GM23248 (cell line): ENCODE measurements around the gene NRG3. TPM values are rescaled to one million over a fixed set of nuclear protein-coding genes. Genes with fewer than 3 reads are reported as not detected.

Source experiments
- DNase-seq: peaks from one replicate; pipeline ENCODE4 v3.0.0-alpha.2; 2015
- H2AFZ ChIP-seq: fragments of 200-600 bp; sonication (generic); 2 replicates; pipeline ENCODE4 v1.6.1; 2016; ENCODE audit warnings: antibody characterized with exemption
- H3F3A ChIP-seq: fragments of 200-600 bp; sonication (generic); 2 replicates; pipeline ENCODE4 v1.6.1; 2016; ENCODE audit warnings: mild to moderate bottlenecking, antibody characterized with exemption, mixed run types; ENCODE audit not compliant: insufficient read depth
- H3K27ac ChIP-seq: fragments of 200-600 bp; sonication (generic); 2 replicates; pipeline ENCODE4 v1.5.1; 2016; ENCODE audit warnings: mild to moderate bottlenecking
- H3K27me3 ChIP-seq: fragments of 200-600 bp; sonication (generic); replicated peaks from 2 replicates; pipeline ENCODE4 v1.6.1; 2016; ENCODE audit warnings: mild to moderate bottlenecking; ENCODE audit not compliant: insufficient read depth
- H3K36me3 ChIP-seq: fragments of 200-600 bp; sonication (generic); 2 replicates; pipeline ENCODE4 v1.6.1; 2016; ENCODE audit warnings: low read depth, mild to moderate bottlenecking
- H3K4me1 ChIP-seq: fragments of 200-600 bp; sonication (generic); 2 replicates; pipeline ENCODE4 v1.6.1; 2016; ENCODE audit warnings: mild to moderate bottlenecking; ENCODE audit not compliant: insufficient read depth
- H3K4me2 ChIP-seq: fragments of 200-600 bp; sonication (generic); one replicate; pipeline ENCODE4 v1.6.1; 2016; ENCODE audit warnings: mild to moderate bottlenecking; ENCODE audit not compliant: unreplicated experiment
- H3K4me3 ChIP-seq: fragments of 200-600 bp; sonication (generic); 2 replicates; pipeline ENCODE4 v1.5.1; 2016; ENCODE audit warnings: mild to moderate bottlenecking
- H3K79me2 ChIP-seq: fragments of 200-600 bp; sonication (generic); 2 replicates; pipeline ENCODE4 v1.6.1; 2016; ENCODE audit warnings: mild to moderate bottlenecking; ENCODE audit not compliant: insufficient read depth
- H3K9ac ChIP-seq: fragments of 200-600 bp; sonication (generic); 2 replicates; pipeline ENCODE4 v1.6.1; 2016; ENCODE audit warnings: mild to moderate bottlenecking
- H3K9me2 ChIP-seq: fragments of 200-600 bp; sonication (generic); 2 replicates; pipeline ENCODE4 v1.6.1; 2016; ENCODE audit warnings: mixed run types, mild to moderate bottlenecking, moderate library complexity; ENCODE audit not compliant: insufficient read depth
- H3K9me3 ChIP-seq: fragments of 200-600 bp; sonication (generic); one replicate; pipeline ENCODE4 v1.6.1; 2017; ENCODE audit warnings: low read depth
- H4K20me1 ChIP-seq: fragments of 200-600 bp; sonication (generic); 2 replicates; pipeline ENCODE4 v1.6.0; 2016; ENCODE audit not compliant: insufficient read depth
- EZH2 ChIP-seq: fragments of 200-600 bp; sonication (generic); IDR thresholded peaks from 2 replicates; pipeline ENCODE4 v1.6.1; 2018; ENCODE audit warnings: antibody characterized with exemption, mild to moderate bottlenecking; ENCODE audit not compliant: insufficient read depth, poor library complexity, severe bottlenecking
- EZH2phosphoT487 ChIP-seq: fragments of 200-600 bp; sonication (generic); IDR thresholded peaks from 2 replicates; pipeline ENCODE4 v1.6.1; 2018; ENCODE audit warnings: antibody characterized with exemption, moderate library complexity, mild to moderate bottlenecking, low read depth; ENCODE audit not compliant: insufficient read depth
- WGBS, 2 experiments: methylation state at CpG; one replicate each; pipeline ENCODE4 v1.1.6; 2015 to 2017; ENCODE audit warnings: low lambda C conversion rate in 2 of 2, low coverage in 1 of 2; ENCODE audit errors: missing lambda C conversion rate in 2 of 2; 5-methylcytosine and 5-hydroxymethylcytosine counted together
- in situ Hi-C: fragments of 300-500 bp; cut with MboI; formaldehyde crosslinking; loops from 2 replicates; pipeline ENCODE4 v1.15.0; 2020
- polyA plus RNA-seq: library from polyadenylated mRNA; unstranded; fragments of >200 nt; fragmentation: Nextera tagmentation; extraction: Ambion mirVana; gene quantifications from 2 replicates; pipeline ENCODE4 v1.2.1, GENCODE V29; 2016
- total RNA-seq: library from RNA; depleted of rRNA; stranded (reverse); fragments of >200 nt; shearing (Covaris generic); gene quantifications from 2 replicates; pipeline ENCODE4 v1.2.3, GENCODE V29; 2014

The NRG3 gene
- total and polyA plus RNA-seq, 2 experiments from 2014 or later, result not detected

DNA sequence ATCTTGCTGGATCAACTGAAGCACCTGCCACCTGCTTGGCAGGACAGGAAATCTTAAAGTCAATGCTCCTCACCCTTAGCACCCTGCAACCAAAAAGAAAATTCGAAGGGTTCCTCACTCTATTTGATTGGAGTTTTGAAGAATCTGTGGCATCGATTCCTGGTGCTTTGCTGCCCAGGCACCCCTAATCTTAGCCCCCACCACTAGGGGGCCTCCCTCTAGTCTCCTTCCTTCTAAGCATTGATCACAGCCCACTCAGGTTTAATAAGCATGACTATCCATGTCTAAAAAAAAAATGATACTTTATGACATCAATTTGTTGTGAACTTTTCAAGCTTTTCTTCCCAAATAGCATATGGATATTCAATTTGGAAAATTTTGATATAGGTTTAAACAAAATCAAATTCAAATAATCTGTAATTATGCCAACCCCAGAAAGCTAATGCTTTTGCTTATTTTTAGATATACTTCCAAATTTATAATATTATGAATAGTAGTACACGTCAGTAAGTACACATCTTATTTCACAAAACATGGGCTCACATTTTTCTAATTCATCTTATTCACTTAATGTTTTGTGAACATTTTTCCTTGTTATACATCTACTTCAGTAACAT lies 45.3 kb downstream of the NRG3 start:
- in situ Hi-C loops, result no loop called here
- Histone ChIP-seq H3K27me3 (no peaks in the 10 kb centered on the region), H3K79me2 (no peaks in the 10 kb centered on the region), H3K4me1 (no peaks in the 10 kb centered on the region), H3K9ac (no peak overlapping the region), H3K4me3 (no peak overlapping the region), H3K9me3 (no peaks in the 10 kb centered on the region), H3F3A (no peaks in the 10 kb centered on the region), H2AFZ (no peak overlapping the region), H3K9me2 (no peaks in the 10 kb centered on the region), H3K27ac (no peak overlapping the region), H3K36me3 (no peaks in the 10 kb centered on the region), H4K20me1 (no peaks in the 10 kb centered on the region), H3K4me2 (no peak overlapping the region)
- no peak for DNase-seq
- no peak for TF ChIP-seq EZH2
- no peak for TF ChIP-seq EZH2phosphoT487
- WGBS, 2 experiments, result 29 to 47% methylated on average over 3 of the region's 3 CpGs

DNA sequence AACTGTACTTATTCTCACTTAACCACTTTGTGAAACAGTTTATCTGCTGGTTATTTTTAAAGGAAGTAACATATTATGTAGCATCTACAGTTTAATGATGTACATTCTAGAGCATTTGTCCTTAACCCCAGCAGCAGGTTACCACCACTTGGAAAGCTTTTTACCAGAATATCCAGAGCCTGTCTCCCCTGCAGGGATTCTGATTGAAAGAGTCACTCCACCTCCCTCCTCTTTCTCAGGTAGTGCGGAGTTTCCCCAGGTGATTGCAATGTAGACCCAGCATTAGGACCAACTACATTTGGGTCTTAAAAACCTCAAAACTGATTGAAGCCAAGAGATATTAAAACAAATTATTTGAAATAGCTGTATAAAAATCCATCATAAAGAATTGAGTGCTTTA lies 53.1 kb downstream of the NRG3 start:
- in situ Hi-C loops, result no loop called here
- H3K79me2 ChIP-seq, result no peaks in the 10 kb centered on the region
- H3K9me2 ChIP-seq, result no peaks in the 10 kb centered on the region
- no peaks in the 10 kb centered on the region for H3K4me1 ChIP-seq
- no peak overlapping the region for H2AFZ ChIP-seq
- H3K27ac ChIP-seq, result no peak overlapping the region
- no peaks in the 10 kb centered on the region for H3K36me3 ChIP-seq
- H3K4me2 ChIP-seq, result no peak overlapping the region
- H3K27me3 ChIP-seq, result no peaks in the 10 kb centered on the region
- H3K9me3 ChIP-seq, result no peaks in the 10 kb centered on the region
- no peaks in the 10 kb centered on the region for H4K20me1 ChIP-seq
- no peak overlapping the region for H3K4me3 ChIP-seq
- H3K9ac ChIP-seq, result no peak overlapping the region
- DNase-seq, result no peak
- H3F3A ChIP-seq, result no peaks in the 10 kb centered on the region
- WGBS, 2 experiments, result 52 to 70% methylated on average over 1 of the region's 1 CpG
- TF ChIP-seq EZH2 (no peak), EZH2phosphoT487 (no peak)

DNA sequence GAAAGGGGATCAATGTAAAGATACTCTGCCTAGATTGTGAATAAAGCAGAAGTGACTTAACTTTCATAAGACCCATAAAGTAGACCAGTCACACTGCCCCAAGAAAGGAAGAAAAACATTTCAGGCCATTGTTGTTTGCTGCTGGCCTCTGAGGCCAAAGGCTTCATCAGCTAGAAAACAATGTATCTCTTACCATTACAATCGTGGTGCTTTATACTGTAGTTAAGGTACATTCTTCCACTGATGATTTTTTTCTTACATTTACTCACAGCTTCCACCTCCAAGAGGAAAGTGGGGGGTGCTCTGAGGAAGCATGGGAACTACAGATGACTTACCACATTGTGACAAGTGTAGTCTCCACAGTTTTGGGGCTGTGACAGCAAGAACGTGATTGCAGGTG lies 68.6 kb downstream of the NRG3 start:
- TF ChIP-seq EZH2 (no peak), EZH2phosphoT487 (no peak)
- H2AFZ ChIP-seq, result no peak overlapping the region
- H3K9me3 ChIP-seq, result no peaks in the 10 kb centered on the region
- H3K36me3 ChIP-seq, result no peaks in the 10 kb centered on the region
- H3K9me2 ChIP-seq, result no peaks in the 10 kb centered on the region
- no peaks in the 10 kb centered on the region for H3K4me1 ChIP-seq
- H3K27ac ChIP-seq, result no peak overlapping the region
- H3F3A ChIP-seq, result no peaks in the 10 kb centered on the region
- H3K79me2 ChIP-seq, result no peaks in the 10 kb centered on the region
- no peak overlapping the region for H3K9ac ChIP-seq
- in situ Hi-C loops, result no loop called here
- H3K4me2 ChIP-seq, result no peak overlapping the region
- no peaks in the 10 kb centered on the region for H3K27me3 ChIP-seq
- H4K20me1 ChIP-seq, result no peaks in the 10 kb centered on the region
- no peak for DNase-seq
- no peak overlapping the region for H3K4me3 ChIP-seq
- 12 to 14% methylated on average over 2 of the region's 2 CpGs for WGBS, 2 experiments

DNA sequence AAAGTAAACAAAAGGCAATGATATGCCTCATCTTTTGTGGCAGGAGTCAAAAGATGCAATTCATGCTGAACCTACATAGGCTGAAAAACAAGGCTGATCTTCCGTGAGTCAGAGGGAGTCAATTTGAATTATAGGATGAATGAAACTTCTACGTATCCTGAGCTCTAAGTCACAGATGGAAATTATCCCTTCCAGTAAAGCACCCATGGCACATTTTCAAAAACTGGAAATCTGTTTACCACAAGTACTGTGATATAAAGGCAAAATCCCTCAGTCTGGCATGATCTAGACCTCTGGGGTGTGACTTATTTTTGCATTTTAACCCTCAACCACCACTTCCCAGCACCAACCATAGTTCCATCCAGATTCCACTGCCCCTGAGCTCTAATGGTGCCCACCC lies 69.6 kb downstream of the NRG3 start:
- no peak overlapping the region for H3K27ac ChIP-seq
- in situ Hi-C loops, result no loop called here
- no peaks in the 10 kb centered on the region for H3F3A ChIP-seq

More for the DNA sequence above, 69.6 kb downstream of the NRG3 start:
- Histone ChIP-seq H3K9me2 (no peaks in the 10 kb centered on the region), H3K36me3 (no peaks in the 10 kb centered on the region), H3K27me3 (no peaks in the 10 kb centered on the region), H3K4me3 (no peak overlapping the region), H2AFZ (no peak overlapping the region), H3K4me1 (no peaks in the 10 kb centered on the region), H3K79me2 (no peaks in the 10 kb centered on the region), H3K9me3 (no peaks in the 10 kb centered on the region), H3K4me2 (no peak overlapping the region), H4K20me1 (no peaks in the 10 kb centered on the region), H3K9ac (no peak overlapping the region)
- 7 to 9% methylated on average over 2 of the region's 2 CpGs for WGBS, 2 experiments
- no peak for DNase-seq
- TF ChIP-seq EZH2phosphoT487, result no peak
- no peak for TF ChIP-seq EZH2
